SK-N-SH (cell line): ENCODE measurements around the gene CDK14.

Experiments
- CTCF ChIP-seq: fragments of 200-600 bp; sonication (generic); IDR thresholded peaks from 2 replicates; pipeline ENCODE4 v1.6.1; 2017; ENCODE audit warnings: antibody characterized with exemption, mild to moderate bottlenecking, moderate library complexity
- EP300 ChIP-seq, 2 experiments: IDR thresholded peaks; 2 replicates each; pipeline versions ENCODE4 v1.4.0 to v1.6.1; 2012; ENCODE audit warnings: borderline replicate concordance in 1 of 2, low read depth in 1 of 2, low read length in 1 of 2
- FOXM1 ChIP-seq: IDR thresholded peaks from 2 replicates; pipeline ENCODE4 v1.4.0; 2012; ENCODE audit warnings: low read depth, mild to moderate bottlenecking
- POLR2AphosphoS5 ChIP-seq: IDR thresholded peaks from 2 replicates; pipeline ENCODE4 v1.6.1; 2012; ENCODE audit warnings: low read depth, low read length
- RAD21 ChIP-seq: IDR thresholded peaks from 2 replicates; pipeline ENCODE4 v1.6.1; 2012; ENCODE audit warnings: mild to moderate bottlenecking, low read length
- TAF1 ChIP-seq: IDR thresholded peaks from 2 replicates; pipeline ENCODE4 v1.6.1; 2012; ENCODE audit warnings: low read depth, mild to moderate bottlenecking, low read length, moderate library complexity, borderline replicate concordance
- TCF12 ChIP-seq: IDR thresholded peaks from 2 replicates; pipeline ENCODE4 v1.4.0; 2012
- TEAD4 ChIP-seq: IDR thresholded peaks from 2 replicates; pipeline ENCODE4 v1.4.0; 2012; ENCODE audit warnings: mild to moderate bottlenecking, borderline replicate concordance; ENCODE audit not compliant: insufficient read depth
- ZBTB33 ChIP-seq: IDR thresholded peaks from 2 replicates; pipeline ENCODE4 v1.4.0; 2012; ENCODE audit warnings: low read depth, borderline replicate concordance

- TF ChIP-seq FOXM1 (no peak), POLR2AphosphoS5 (no peak), ZBTB33 (no peak), TAF1 (no peak), TCF12 (no peak), CTCF (no peak), EP300 (IDR thresholded peaks at IDR 0.05; ENCODE audit: borderline replicate concordance in 1 of 2, low read depth in 1 of 2, low read length in 1 of 2) (no peak), RAD21 (no peak), TEAD4 (no peak)
Measured at GRCh38 chr7:90743626-90744025, 147.5 kb downstream of the CDK14 start.
